GM12875 (cell line): ENCODE data around the gene AFAP1.

ENCODE experiments used
- H3K4me3 ChIP-seq: one replicate; pipeline ENCODE4 v1.5.1; 2011; ENCODE audit warnings: low read depth, low read length, control low read depth
- CTCF ChIP-seq: IDR thresholded peaks from 2 replicates; pipeline ENCODE4 v1.5.1; 2011; ENCODE audit warnings: low read depth, mild to moderate bottlenecking, control low read depth, inconsistent platforms, low read length, moderate library complexity, borderline replicate concordance; ENCODE audit not compliant: insufficient read depth

Gene AFAP1

GRCh38 chr4:7750523-7750922 lies 189.1 kb downstream of the AFAP1 start:
- no peak for TF ChIP-seq CTCF
- H3K4me3 ChIP-seq = no peak overlapping the region

GRCh38 chr4:7747566-7747965 lies 192.1 kb downstream of the AFAP1 start:
- no peak for TF ChIP-seq CTCF
- no peak overlapping the region for H3K4me3 ChIP-seq

GRCh38 chr4:7747062-7747385 lies 192.6 kb downstream of the AFAP1 start:
- H3K4me3 ChIP-seq = no peak overlapping the region
- TF ChIP-seq CTCF = no peak

- H3K4me3 ChIP-seq = no peak overlapping the region
- TF ChIP-seq CTCF = no peak
These were observed 193.2 kb downstream of the AFAP1 start for GRCh38 chr4:7746351-7747061.

- H3K4me3 ChIP-seq = no peak overlapping the region
- TF ChIP-seq CTCF = no peak
These were observed 194.3 kb downstream of the AFAP1 start for GRCh38 chr4:7745301-7745885.

GRCh38 chr4:7744142-7744804 lies 195.4 kb downstream of the AFAP1 start:
- no peak for TF ChIP-seq CTCF
- no peak overlapping the region for H3K4me3 ChIP-seq

GRCh38 chr4:7742807-7743280 lies 196.8 kb downstream of the AFAP1 start:
- TF ChIP-seq CTCF = no peak
- H3K4me3 ChIP-seq = no peak overlapping the region
